ENCODE results near the gene MPRIP.

Gene MPRIP

GRCh38 chr17:17125136-17126084 is 83.2 kb downstream of the MPRIP start:
- TF ChIP-seq SIN3A (IDR thresholded peaks at IDR 0.05; ENCODE audit: borderline replicate concordance, insufficient read depth, low read length) (no peak), TAF1 (IDR thresholded peaks at IDR 0.05; ENCODE audit: borderline replicate concordance, insufficient read depth, low read length) (no peak), POLR2AphosphoS5 (IDR thresholded peaks at IDR 0.05; ENCODE audit: low read depth, low read length) (no peak), FOXP2 (optimal IDR thresholded peaks at IDR 0.05; ENCODE audit: borderline replicate concordance, extremely low read depth, extremely low read length, insufficient read depth) (no peak)

- no peak for TF ChIP-seq FOXP2 (optimal IDR thresholded peaks at IDR 0.05; ENCODE audit: borderline replicate concordance, extremely low read depth, extremely low read length, insufficient read depth)
- no peak for TF ChIP-seq TAF1 (IDR thresholded peaks at IDR 0.05; ENCODE audit: borderline replicate concordance, insufficient read depth, low read length)
- TF ChIP-seq REST (IDR thresholded peaks at IDR 0.05; ENCODE audit: insufficient read depth in 1 of 2, low read depth in 2 of 2, low read length in 2 of 2): no peak
- TF ChIP-seq SIN3A (IDR thresholded peaks at IDR 0.05; ENCODE audit: borderline replicate concordance, insufficient read depth, low read length): no peak
- TF ChIP-seq POLR2AphosphoS5 (IDR thresholded peaks at IDR 0.05; ENCODE audit: low read depth, low read length): no peak
Measured at GRCh38 chr17:17126131-17127110, 84.2 kb downstream of the MPRIP start.

- TF ChIP-seq POLR2AphosphoS5 (IDR thresholded peaks at IDR 0.05; ENCODE audit: low read depth, low read length): no peak
Measured at GRCh38 chr17:17127156-17127555, 84.9 kb downstream of the MPRIP start.

GRCh38 chr17:17127730-17128291 is 85.6 kb downstream of the MPRIP start:
- TF ChIP-seq REST (IDR thresholded peaks at IDR 0.05; ENCODE audit: insufficient read depth in 1 of 2, low read depth in 2 of 2, low read length in 2 of 2) (no peak), FOXP2 (optimal IDR thresholded peaks at IDR 0.05; ENCODE audit: borderline replicate concordance, extremely low read depth, extremely low read length, insufficient read depth) (no peak), TAF1 (IDR thresholded peaks at IDR 0.05; ENCODE audit: borderline replicate concordance, insufficient read depth, low read length) (no peak), SIN3A (IDR thresholded peaks at IDR 0.05; ENCODE audit: borderline replicate concordance, insufficient read depth, low read length) (no peak), POLR2AphosphoS5 (IDR thresholded peaks at IDR 0.05; ENCODE audit: low read depth, low read length) (no peak)

GRCh38 chr17:17128476-17129075 is 86.3 kb downstream of the MPRIP start:
- TF ChIP-seq FOXP2 (optimal IDR thresholded peaks at IDR 0.05; ENCODE audit: borderline replicate concordance, extremely low read depth, extremely low read length, insufficient read depth) (no peak), TAF1 (IDR thresholded peaks at IDR 0.05; ENCODE audit: borderline replicate concordance, insufficient read depth, low read length) (no peak), REST (IDR thresholded peaks at IDR 0.05; ENCODE audit: insufficient read depth in 1 of 2, low read depth in 2 of 2, low read length in 2 of 2) (no peak), SIN3A (IDR thresholded peaks at IDR 0.05; ENCODE audit: borderline replicate concordance, insufficient read depth, low read length) (no peak), POLR2AphosphoS5 (IDR thresholded peaks at IDR 0.05; ENCODE audit: low read depth, low read length) (no peak)
